H1 (cell line): ENCODE results near the gene SCCPDH. TPM values are rescaled to one million over a fixed set of nuclear protein-coding genes. Genes with fewer than 3 reads are reported as not detected.

ENCODE experiments used
- CTCF ChIA-PET: fragments of 300-600 bp; sonication (Branson Sonifier 250); formaldehyde crosslinking; loops from one replicate; lab custom pipeline; 2021; ENCODE audit not compliant: partially characterized antibody; lab: Charles Lee
- POLR2A ChIA-PET: fragments of 300-600 bp; sonication (Branson Sonifier 250); formaldehyde crosslinking; loops from one replicate; lab custom pipeline; 2021; ENCODE audit warnings: inconsistent platforms; ENCODE audit not compliant: partially characterized antibody; lab: Charles Lee
- DNase-seq, 2 experiments: peaks; one replicate each; pipeline versions ENCODE4 v3.0.0 to v3.0.0-alpha.2; 2010 to 2022; ENCODE audit warnings: low spot score in 2 of 2, low read depth in 1 of 2, mixed read lengths in 1 of 2
- FAIRE-seq: peaks from 2 replicates; lab custom pipeline; 2011; peaks lifted over from hg19 to GRCh38; lab: Jason Lieb, UNC
- H2AFZ ChIP-seq: 2 replicates; pipeline ENCODE4 v1.8.1; 2012; ENCODE audit warnings: low read length, inconsistent platforms
- H2AK5ac ChIP-seq: 2 replicates; pipeline ENCODE4 v1.6.1; 2013; ENCODE audit warnings: low read depth, low read length
- H2BK120ac ChIP-seq: replicated peaks from 2 replicates; pipeline ENCODE3; 2013; ENCODE audit warnings: low read depth, low read length, inconsistent platforms
- H2BK12ac ChIP-seq: 2 replicates; pipeline ENCODE4 v1.6.1; 2013; ENCODE audit warnings: low read depth, low read length
- H2BK15ac ChIP-seq: 2 replicates; pipeline ENCODE4 v1.6.1; 2013; ENCODE audit warnings: low read length
- H2BK20ac ChIP-seq: 2 replicates; pipeline ENCODE4 v1.6.1; 2013; ENCODE audit warnings: low read length
- H2BK5ac ChIP-seq: 2 replicates; pipeline ENCODE4 v1.6.1; 2013; ENCODE audit warnings: low read depth, low read length
- H3K14ac ChIP-seq: 2 replicates; pipeline ENCODE4 v1.6.1; 2013; ENCODE audit warnings: inconsistent platforms; ENCODE audit not compliant: insufficient read length
- H3K18ac ChIP-seq: 2 replicates; pipeline ENCODE4 v1.6.1; 2013; ENCODE audit warnings: low read length; ENCODE audit errors: extremely low read depth
- H3K23ac ChIP-seq: 2 replicates; pipeline ENCODE4 v1.6.1; 2013; ENCODE audit warnings: inconsistent platforms; ENCODE audit not compliant: insufficient read length
- H3K23me2 ChIP-seq: 2 replicates; pipeline ENCODE4 v1.6.1; 2013; ENCODE audit warnings: low read depth, low read length
- H3K27ac ChIP-seq: 2 replicates; pipeline ENCODE4 v1.6.1; 2011; ENCODE audit warnings: low read depth, low read length, inconsistent platforms
- H3K27me3 ChIP-seq, 4 experiments: replicated peaks in 1 of 4; 1 replicate in 1 of 4; 2 replicates in 3 of 4; pipeline versions ENCODE4 v1.6.1 to v1.8.1; 2011 to 2013; ENCODE audit warnings: low read length in 3 of 4, mild to moderate bottlenecking in 3 of 4, inconsistent platforms in 2 of 4, mixed read lengths in 2 of 4, moderate library complexity in 1 of 4; ENCODE audit not compliant: control insufficient read depth in 3 of 4, insufficient read depth in 3 of 4; ENCODE audit errors: extremely low read depth in 1 of 4
- H3K36me3 ChIP-seq, 4 experiments: 2 replicates each; pipeline versions ENCODE4 v1.6.1 to v1.8.1; 2011 to 2013; ENCODE audit warnings: mild to moderate bottlenecking in 4 of 4, low read length in 3 of 4, moderate library complexity in 2 of 4, control low read depth in 1 of 4, inconsistent platforms in 1 of 4; ENCODE audit not compliant: insufficient read depth in 4 of 4, control insufficient read depth in 2 of 4
- H3K4ac ChIP-seq: replicated peaks from 2 replicates; pipeline ENCODE3; 2013; ENCODE audit warnings: low read length, low read depth, mixed read lengths, inconsistent platforms; ENCODE audit not compliant: insufficient read length
- H3K4me1 ChIP-seq, 4 experiments: replicated peaks in 1 of 4; 1 replicate in 1 of 4; 2 replicates in 3 of 4; pipeline versions ENCODE4 v1.6.1 to v1.8.1; 2011 to 2013; ENCODE audit warnings: low read length in 3 of 4, inconsistent platforms in 2 of 4, mixed read lengths in 1 of 4; ENCODE audit not compliant: insufficient read depth in 4 of 4, control insufficient read depth in 3 of 4
- H3K4me2 ChIP-seq, 2 experiments: 2 replicates each; pipeline versions ENCODE4 v1.6.1 to v1.8.1; 2011 to 2013; ENCODE audit warnings: low read depth in 2 of 2, low read length in 2 of 2, control low read depth in 1 of 2, inconsistent platforms in 1 of 2, mild to moderate bottlenecking in 1 of 2; ENCODE audit not compliant: insufficient read depth in 1 of 2
- H3K4me3 ChIP-seq, 4 experiments: fragments of 200-600, 300-600 bp in 1 of 4; sonication (generic), shearing (Covaris generic), sonication (Bioruptor Twin) in 1 of 4; 2 replicates each; pipeline versions ENCODE4 v1.5.1 to v1.8.1; 2011 to 2016; ENCODE audit warnings: low read length in 4 of 4, low read depth in 3 of 4, control low read depth in 2 of 4, inconsistent platforms in 2 of 4, mild to moderate bottlenecking in 2 of 4, mixed read lengths in 1 of 4, moderate library complexity in 1 of 4; ENCODE audit not compliant: insufficient read depth in 2 of 4; ENCODE audit errors: extremely low read depth in 1 of 4
- H3K56ac ChIP-seq: replicated peaks from 2 replicates; pipeline ENCODE3; 2013; ENCODE audit warnings: low read depth, mild to moderate bottlenecking, mixed read lengths, low read length, inconsistent platforms; ENCODE audit not compliant: insufficient read length
- H3K79me1 ChIP-seq: 2 replicates; pipeline ENCODE4 v1.6.1; 2013; ENCODE audit warnings: low read depth, low read length, control low read depth
- H3K79me2 ChIP-seq, 2 experiments: 2 replicates each; pipeline versions ENCODE4 v1.6.1 to v1.8.1; 2012 to 2013; ENCODE audit warnings: low read length in 2 of 2, mild to moderate bottlenecking in 2 of 2, inconsistent platforms in 1 of 2; ENCODE audit not compliant: insufficient read depth in 2 of 2, control insufficient read depth in 1 of 2
- H3K9ac ChIP-seq, 4 experiments: replicated peaks in 1 of 4; 1 replicate in 1 of 4; 2 replicates in 3 of 4; pipeline versions ENCODE4 v1.6.1 to v1.8.1; 2011 to 2013; ENCODE audit warnings: low read depth in 3 of 4, low read length in 3 of 4, control low read depth in 2 of 4, mild to moderate bottlenecking in 2 of 4, moderate library complexity in 2 of 4, inconsistent platforms in 1 of 4; ENCODE audit errors: extremely low read depth in 1 of 4
- H3K9me3 ChIP-seq, 2 experiments: 2 replicates each; pipeline versions ENCODE4 v1.6.1 to v1.8.1; 2012 to 2013; ENCODE audit warnings: mild to moderate bottlenecking in 2 of 2, moderate library complexity in 2 of 2, control low read depth in 1 of 2, inconsistent platforms in 1 of 2, low read depth in 1 of 2, low read length in 1 of 2, mixed read lengths in 1 of 2; ENCODE audit not compliant: insufficient read depth in 2 of 2
- H4K20me1 ChIP-seq, 2 experiments: replicated peaks in 1 of 2; 2 replicates each; pipeline versions ENCODE3 to v1.8.1; 2011 to 2013; ENCODE audit warnings: inconsistent platforms in 2 of 2, low read length in 2 of 2, mild to moderate bottlenecking in 1 of 2; ENCODE audit not compliant: insufficient read depth in 2 of 2, control insufficient read depth in 1 of 2
- H4K5ac ChIP-seq: 2 replicates; pipeline ENCODE4 v1.6.1; 2013; ENCODE audit warnings: low read length, low read depth, mixed read lengths, inconsistent platforms; ENCODE audit not compliant: insufficient read length
- H4K8ac ChIP-seq: 2 replicates; pipeline ENCODE4 v1.8.0; 2013; ENCODE audit warnings: mild to moderate bottlenecking, moderate library complexity, low read length, inconsistent platforms; ENCODE audit not compliant: insufficient read depth; ENCODE audit errors: extremely low read depth
- H4K91ac ChIP-seq: replicated peaks from 2 replicates; pipeline ENCODE3; 2013; ENCODE audit warnings: low read length, mixed read lengths, inconsistent platforms; ENCODE audit not compliant: insufficient read length
- ASH2L ChIP-seq: fragments of 200-600, 300-600 bp; sonication (generic); IDR thresholded peaks from one replicate; pipeline ENCODE4 v1.7.1; 2017; ENCODE audit warnings: low read length
- ATF2 ChIP-seq: IDR thresholded peaks from 2 replicates; pipeline ENCODE4 v1.6.1; 2012; ENCODE audit warnings: low read length, inconsistent platforms
- CTCF ChIP-seq, 3 experiments: IDR thresholded peaks; 1 replicate in 2 of 3; 2 replicates in 1 of 3; pipeline versions ENCODE4 v1.5.1 to v1.6.1; 2011; ENCODE audit warnings: low read length in 3 of 3, mild to moderate bottlenecking in 3 of 3, inconsistent platforms in 2 of 3, low read depth in 1 of 3, moderate library complexity in 1 of 3; ENCODE audit not compliant: insufficient read depth in 1 of 3; ENCODE audit errors: control extremely low read depth in 1 of 3
- E2F6 ChIP-seq: IDR thresholded peaks from 2 replicates; pipeline ENCODE4 v1.6.1; 2012; ENCODE audit warnings: inconsistent platforms
- EP300 ChIP-seq, 2 experiments: IDR thresholded peaks; 1 replicate in 1 of 2; 2 replicates in 1 of 2; pipeline ENCODE4 v1.6.1; 2011 to 2012; ENCODE audit warnings: low read depth in 2 of 2, low read length in 2 of 2, mild to moderate bottlenecking in 2 of 2, borderline replicate concordance in 1 of 2, inconsistent platforms in 1 of 2, moderate library complexity in 1 of 2
- GTF2F1 ChIP-seq: IDR thresholded peaks from 2 replicates; pipeline ENCODE4 v1.6.1; 2012; ENCODE audit warnings: low read depth, low read length, improper control_type of control experiment, borderline replicate concordance
- WGBS, 2 experiments: shearing (Covaris generic) in 1 of 2; methylation state at CpG; one replicate each; pipeline versions ENCODE4 v1.1.6 to v1.1.7; 2013 to 2015; ENCODE audit warnings: low lambda C conversion rate in 2 of 2, mixed read lengths in 2 of 2, inconsistent platforms in 1 of 2, low coverage in 1 of 2, missing lambda C conversion rate in 1 of 2; ENCODE audit not compliant: insufficient replicate concordance in 2 of 2, insufficient coverage in 1 of 2, insufficient read length in 1 of 2; ENCODE audit errors: extremely low coverage in 1 of 2, missing lambda C conversion rate in 1 of 2; 5-methylcytosine and 5-hydroxymethylcytosine counted together
- polyA plus RNA-seq, 7 experiments: library from polyadenylated mRNA; depleted of rRNA in 3 of 7; stranded (reverse) in 5 of 7; unstranded in 2 of 7; fragments of >200 nt in 5 of 7; fragments of 200-250 nt in 2 of 7; gene quantifications; 1 replicate in 5 of 7; 2 replicates in 1 of 7; 4 replicates in 1 of 7; pipeline versions ENCODE4 v1.2.1 to v1.2.3, GENCODE V29; 2011 to 2013; ENCODE audit warnings: missing spikeins in 2 of 7, mixed read lengths in 2 of 7
- total RNA-seq: library from RNA; stranded (reverse); fragmentation: NEBNext Ultra II Directional; extraction: Animal tissue kit (Norgen Biotek cat#: 25700); gene quantifications from 2 replicates; pipeline ENCODE4 v1.2.1, GENCODE V29; 2021

SCCPDH gene
- total and polyA plus RNA-seq, 2 of the 8 experiments (the other 6 are each of a cell fraction or from before 2014, with no cell fraction given) = 9.5 to 17.0 TPM

- no peak for FAIRE-seq
- peak in 1 of 2 experiments; percentile 65 for DNase-seq
Measured at GRCh38 chr1:246687002-246687401, 37.2 kb upstream of the SCCPDH start.

More at GRCh38 chr1:246687002-246687401, 37.2 kb upstream of the SCCPDH start:
- Histone ChIP-seq H4K5ac (no peak overlapping the region), H3K79me1 (no peaks in the 10 kb centered on the region), H2AK5ac (no peak overlapping the region), H2BK20ac (no peak overlapping the region), H4K8ac (no peak overlapping the region), H3K27me3 (no peaks in the 10 kb centered on the region), H2BK120ac (no peak overlapping the region), H3K36me3 (no peaks in the 10 kb centered on the region), H2AFZ (no peak overlapping the region), H3K23me2 (no peaks in the 10 kb centered on the region), H2BK12ac (no peak overlapping the region), H3K4me3 (no peak overlapping the region), H3K23ac (no peak overlapping the region), H3K9me3 (no peaks in the 10 kb centered on the region), H3K4ac (no peak overlapping the region), H3K18ac (no peak overlapping the region), H4K91ac (no peak overlapping the region), H3K79me2 (no peaks in the 10 kb centered on the region), H3K14ac (no peak overlapping the region), H3K27ac (no peak overlapping the region), H3K4me1 (no peaks in the 10 kb centered on the region), H2BK5ac (no peak overlapping the region), H3K9ac (no peak overlapping the region), H3K56ac (no peak overlapping the region), H3K4me2 (no peak overlapping the region), H4K20me1 (no peaks in the 10 kb centered on the region), H2BK15ac (no peak overlapping the region)
- POLR2A ChIA-PET = no interaction called here
- CTCF ChIA-PET = interaction anchor here (0.9 to 9.7 kb wide), 8 partner anchors 9 to 68 kb away, joined by 3 to 66 read pairs (median 4); no protein-coding TSS in a partner anchor
- TF ChIP-seq E2F6 (peak; percentile 31; the same call in 1 of the 2 replicates), GTF2F1 (no peak), ASH2L (no peak), EP300 (IDR thresholded peaks at IDR 0.05; ENCODE audit: borderline replicate concordance in 1 of 2, low read depth in 2 of 2, low read length in 2 of 2) (no peak), CTCF (IDR thresholded peaks at IDR 0.05; ENCODE audit: control extremely low read depth in 1 of 3, insufficient read depth in 1 of 3, low read depth in 1 of 3, low read length in 3 of 3) (peak; percentile 38 to 58 (median 47)), ATF2 (no peak)
- WGBS, 2 experiments = 82% methylated on average over 14 of the region's 14 CpGs; no CpG with 5 or more reads in 1 of the 2 experiments
